Parathyroid adenoma (tissue), 2 donors: ENCODE data around the gene LYSMD4.
"Not testable (repeated sequence)": the region's sequence is repeated elsewhere in the genome, so short reads cannot be mapped to it uniquely, and the experiment has no call there.

ENCODE experiments used
- H2AFZ ChIP-seq: fragments of 300-600 bp; sonication (generic); one replicate; pipeline ENCODE4 v1.7.0; 2017; ENCODE audit warnings: antibody characterized with exemption, mild to moderate bottlenecking
- H3K27ac ChIP-seq: fragments of 300-600 bp; sonication (generic); one replicate; pipeline ENCODE4 v1.7.0; 2017
- H3K27me3 ChIP-seq: fragments of 300-600 bp; sonication (generic); one replicate; pipeline ENCODE4 v1.7.0; 2017; ENCODE audit warnings: low read length; ENCODE audit not compliant: control insufficient read depth, insufficient read depth
- H3K36me3 ChIP-seq: fragments of 300-600 bp; sonication (generic); one replicate; pipeline ENCODE4 v1.7.0; 2017; ENCODE audit warnings: low read length; ENCODE audit not compliant: control insufficient read depth, insufficient read depth
- H3K4me1 ChIP-seq: fragments of 300-600 bp; sonication (generic); one replicate; pipeline ENCODE4 v1.7.0; 2017; ENCODE audit warnings: control low read depth
- H3K4me2 ChIP-seq: fragments of 300-600 bp; sonication (generic); one replicate; pipeline ENCODE4 v1.7.0; 2017; ENCODE audit warnings: low read length
- H3K4me3 ChIP-seq: fragments of 300-600 bp; sonication (generic); one replicate; pipeline ENCODE4 v1.7.0; 2017; ENCODE audit warnings: low read depth, low read length
- H3K79me2 ChIP-seq: fragments of 300-600 bp; sonication (generic); one replicate; pipeline ENCODE4 v1.7.0; 2017; ENCODE audit warnings: control low read depth
- H3K9ac ChIP-seq: fragments of 300-600 bp; sonication (generic); one replicate; pipeline ENCODE4 v1.7.0; 2017; ENCODE audit warnings: mild to moderate bottlenecking
- H3K9me3 ChIP-seq: fragments of 300-600 bp; sonication (generic); one replicate; pipeline ENCODE4 v1.7.0; 2017; ENCODE audit warnings: low read length; ENCODE audit not compliant: control insufficient read depth
- CTCF ChIP-seq: fragments of 300-600 bp; sonication (generic); IDR thresholded peaks from one replicate; pipeline ENCODE4 v1.7.0; 2017; ENCODE audit warnings: antibody characterized with exemption, mild to moderate bottlenecking
- donor health status: primary hyperparathyroidism.

Gene LYSMD4

GRCh38 chr15:99762288-99762687, 29.1 kb upstream of the LYSMD4 start:
- Histone ChIP-seq H3K4me1 (no peaks in the 10 kb centered on the region), H3K79me2 (no peaks in the 10 kb centered on the region), H3K36me3 (no peaks in the 10 kb centered on the region), H3K4me3 (no peak overlapping the region), H3K4me2 (no peak overlapping the region), H3K27me3 (no peaks in the 10 kb centered on the region), H3K9ac (no peak overlapping the region), H2AFZ (no peak overlapping the region), H3K9me3 (no peaks in the 10 kb centered on the region), H3K27ac (no peak overlapping the region)
- TF ChIP-seq CTCF: no peak

- no peaks in the 10 kb centered on the region for H3K9me3 ChIP-seq
- no peak overlapping the region for H3K9ac ChIP-seq
- no peaks in the 10 kb centered on the region for H3K36me3 ChIP-seq
- no peak overlapping the region for H3K4me3 ChIP-seq
- no peak overlapping the region for H3K27ac ChIP-seq
- H3K27me3 ChIP-seq: no peaks in the 10 kb centered on the region
- no peak overlapping the region for H2AFZ ChIP-seq
- no peaks in the 10 kb centered on the region for H3K79me2 ChIP-seq
- peak; percentile 73 for TF ChIP-seq CTCF
- H3K4me1 ChIP-seq: no peaks in the 10 kb centered on the region
- H3K4me2 ChIP-seq: no peak overlapping the region
Measured at GRCh38 chr15:99755692-99756409, 22.6 kb upstream of the LYSMD4 start.

GRCh38 chr15:99753066-99753465, 19.8 kb upstream of the LYSMD4 start:
- Histone ChIP-seq H3K4me1 (no peaks in the 10 kb centered on the region), H3K4me3 (no peak overlapping the region), H3K79me2 (no peaks in the 10 kb centered on the region), H3K4me2 (no peak overlapping the region), H3K27me3 (no peaks in the 10 kb centered on the region), H3K9me3 (no peaks in the 10 kb centered on the region), H3K9ac (no peak overlapping the region), H3K36me3 (no peaks in the 10 kb centered on the region), H2AFZ (no peak overlapping the region), H3K27ac (no peak overlapping the region)
- TF ChIP-seq CTCF: no peak

GRCh38 chr15:99752556-99752955, 19.3 kb upstream of the LYSMD4 start:
- H3K9ac ChIP-seq: no peak overlapping the region
- H3K36me3 ChIP-seq: no peaks in the 10 kb centered on the region
- H3K4me2 ChIP-seq: no peak overlapping the region
- no peak overlapping the region for H3K4me3 ChIP-seq
- no peaks in the 10 kb centered on the region for H3K27me3 ChIP-seq
- no peak overlapping the region for H3K27ac ChIP-seq
- no peaks in the 10 kb centered on the region for H3K4me1 ChIP-seq
- no peak overlapping the region for H2AFZ ChIP-seq
- H3K79me2 ChIP-seq: no peaks in the 10 kb centered on the region
- H3K9me3 ChIP-seq: no peaks in the 10 kb centered on the region
- TF ChIP-seq CTCF: no peak

- H3K36me3 ChIP-seq, H3K9ac ChIP-seq, H3K79me2 ChIP-seq, H3K27ac ChIP-seq, H3K4me3 ChIP-seq, H2AFZ ChIP-seq, H3K4me1 ChIP-seq, H3K9me3 ChIP-seq, H3K27me3 ChIP-seq, H3K4me2 ChIP-seq: not testable (repeated sequence)
Measured at GRCh38 chr15:99750326-99750725, 17.1 kb upstream of the LYSMD4 start.
